Esophagus squamous epithelium (tissue), 4 donors: ENCODE measurements around the gene FAM110D.

Source experiments
- CTCF ChIP-seq, 6 experiments: fragments of 450-650 bp in 4 of 6; fragments of 200-600 bp in 2 of 6; sonication (generic) in 2 of 6; IDR thresholded peaks; one replicate each; pipeline ENCODE4 v1.5.1; 2016 to 2019; ENCODE audit warnings: antibody characterized with exemption in 6 of 6, mild to moderate bottlenecking in 4 of 6, moderate library complexity in 4 of 6
- POLR2A ChIP-seq, 4 donors: fragments of 450-650 bp; IDR thresholded peaks; one replicate each; pipeline ENCODE4 v1.6.1; 2017; ENCODE audit warnings: antibody characterized with exemption in 4 of 4, mild to moderate bottlenecking in 4 of 4, moderate library complexity in 3 of 4

GRCh38 chr1:26145960-26146294 is 13.0 kb upstream of the FAM110D start:
- no peak for TF ChIP-seq POLR2A (IDR thresholded peaks at IDR 0.05)
- TF ChIP-seq CTCF (IDR thresholded peaks at IDR 0.05), result no peak
